DND-41 (cell line): ENCODE data around the gene SELE.
A peak's percentile ranks its signal among the peaks of the same experiment; 100 is the strongest.

ENCODE experiments used
- ATAC-seq: fragments of 200-7000 bp; cut with Tn5 transposase; 3 replicates; pipeline ENCODE4 v1.9.1; 2021; ENCODE audit warnings: low read depth; ENCODE audit not compliant: insufficient read depth
- DNase-seq: peaks from one replicate; pipeline ENCODE4 v3.0.0-alpha.2; 2020
- H2AFZ ChIP-seq: 2 replicates; pipeline ENCODE4 v1.6.0; 2012; ENCODE audit warnings: low read depth, low read length
- H3K27ac ChIP-seq: 2 replicates; pipeline ENCODE4 v1.5.1; 2012; ENCODE audit warnings: low read length, inconsistent platforms
- H3K27me3 ChIP-seq: fragments of 200-600 bp; sonication (generic); 2 replicates; pipeline ENCODE4 v1.6.0; 2012; ENCODE audit warnings: low read length, mild to moderate bottlenecking, inconsistent platforms; ENCODE audit not compliant: insufficient read depth, poor library complexity
- H3K36me3 ChIP-seq: 2 replicates; pipeline ENCODE4 v1.5.1; 2012; ENCODE audit warnings: low read length, inconsistent platforms; ENCODE audit not compliant: insufficient read depth
- H3K4me1 ChIP-seq: 2 replicates; pipeline ENCODE4 v1.5.1; 2012; ENCODE audit warnings: mild to moderate bottlenecking, low read length; ENCODE audit not compliant: insufficient read depth
- H3K4me2 ChIP-seq: 2 replicates; pipeline ENCODE4 v1.6.0; 2012; ENCODE audit warnings: mild to moderate bottlenecking, moderate library complexity, low read length, inconsistent platforms; ENCODE audit not compliant: insufficient read depth
- H3K4me3 ChIP-seq, 2 experiments: fragments of 200-600 bp in 1 of 2; shearing (Covaris generic) in 1 of 2; 2 replicates each; pipeline ENCODE4 v1.5.1; 2012 to 2016; ENCODE audit warnings: inconsistent platforms in 2 of 2, low read length in 2 of 2, mild to moderate bottlenecking in 2 of 2, low read depth in 1 of 2, moderate library complexity in 1 of 2
- H3K79me2 ChIP-seq: 2 replicates; pipeline ENCODE4 v1.6.0; 2012; ENCODE audit warnings: low read length, inconsistent platforms; ENCODE audit not compliant: insufficient read depth
- H3K9ac ChIP-seq: 2 replicates; pipeline ENCODE4 v1.6.0; 2012; ENCODE audit warnings: low read depth, mild to moderate bottlenecking, inconsistent platforms, low read length, moderate library complexity
- H3K9me3 ChIP-seq: 2 replicates; pipeline ENCODE4 v1.5.1; 2012; ENCODE audit warnings: low read length, moderate library complexity, mild to moderate bottlenecking, inconsistent platforms; ENCODE audit not compliant: insufficient read depth, severe bottlenecking
- H4K20me1 ChIP-seq: 2 replicates; pipeline ENCODE4 v1.6.0; 2012; ENCODE audit warnings: low read length; ENCODE audit not compliant: insufficient read depth
- EZH2 ChIP-seq: IDR thresholded peaks from 3 replicates; pipeline ENCODE4 v1.6.1; 2012; ENCODE audit warnings: borderline replicate concordance, low read depth, mild to moderate bottlenecking, moderate library complexity, low read length, inconsistent platforms; ENCODE audit not compliant: severe bottlenecking
- TF ChIP-seq, protein P1 (sequence below): IDR thresholded peaks from 2 replicates; pipeline ENCODE4 v1.5.1; 2012; ENCODE audit warnings: borderline replicate concordance, low read length, moderate library complexity, mild to moderate bottlenecking; ENCODE audit not compliant: poor library complexity, severe bottlenecking; ENCODE audit errors: extremely low read depth

Gene SELE

DNA sequence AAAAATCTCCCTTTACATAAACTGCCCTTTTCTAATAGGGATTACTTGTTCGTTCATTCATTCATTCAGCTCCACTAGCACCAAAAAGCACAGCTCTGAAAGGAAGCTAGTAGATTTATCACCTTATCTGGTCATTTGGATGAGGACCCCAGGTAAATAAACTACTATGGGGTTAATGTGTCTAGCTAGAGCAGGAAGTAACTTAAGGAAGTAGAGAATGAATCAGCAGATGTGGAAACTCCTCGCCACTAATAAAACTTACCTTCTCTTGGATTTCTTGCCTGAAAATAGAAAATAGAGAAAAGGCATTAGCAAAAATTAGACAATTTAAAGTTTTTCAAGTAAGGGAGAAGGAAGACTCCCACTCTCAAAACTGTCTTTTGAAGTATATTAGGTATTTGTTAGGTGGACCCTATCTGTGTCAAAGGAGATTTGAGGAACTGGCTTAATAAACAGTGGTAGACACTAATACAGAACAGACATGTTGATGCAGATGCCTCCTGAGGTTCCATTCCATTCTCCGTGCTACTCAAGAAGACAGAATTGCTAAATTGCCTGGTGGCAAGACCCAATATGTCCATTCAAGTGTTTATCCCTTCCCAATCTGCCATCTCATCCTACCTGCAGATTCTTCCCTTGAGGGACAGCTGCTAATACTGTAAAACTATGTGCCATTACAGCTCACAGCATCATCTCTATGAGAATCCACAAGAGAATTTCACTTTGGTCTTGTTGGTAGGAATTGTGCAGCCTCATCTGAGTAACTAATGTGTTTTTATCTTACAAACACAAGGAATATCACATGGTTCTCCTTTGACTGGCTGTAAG, 37.4 kb downstream of the SELE start:
- Histone ChIP-seq H3K9me3 (no peaks in the 10 kb centered on the region), H3K4me3 (no peak overlapping the region), H3K27ac (peak overlapping the region; percentile 97), H3K79me2 (peaks cover 10% of the 10 kb centered on the region), H3K4me1 (peaks cover 100% of the 10 kb centered on the region), H2AFZ (no peak overlapping the region), H3K36me3 (peaks cover 58% of the 10 kb centered on the region), H3K9ac (peak overlapping the region; percentile 49; the same call in 1 of the 2 replicates), H3K27me3 (no peaks in the 10 kb centered on the region), H4K20me1 (no peaks in the 10 kb centered on the region), H3K4me2 (peak overlapping the region; percentile 13)
- DNase-seq = no peak
- no peak for TF ChIP-seq EZH2
- TF ChIP-seq, protein P1, sequence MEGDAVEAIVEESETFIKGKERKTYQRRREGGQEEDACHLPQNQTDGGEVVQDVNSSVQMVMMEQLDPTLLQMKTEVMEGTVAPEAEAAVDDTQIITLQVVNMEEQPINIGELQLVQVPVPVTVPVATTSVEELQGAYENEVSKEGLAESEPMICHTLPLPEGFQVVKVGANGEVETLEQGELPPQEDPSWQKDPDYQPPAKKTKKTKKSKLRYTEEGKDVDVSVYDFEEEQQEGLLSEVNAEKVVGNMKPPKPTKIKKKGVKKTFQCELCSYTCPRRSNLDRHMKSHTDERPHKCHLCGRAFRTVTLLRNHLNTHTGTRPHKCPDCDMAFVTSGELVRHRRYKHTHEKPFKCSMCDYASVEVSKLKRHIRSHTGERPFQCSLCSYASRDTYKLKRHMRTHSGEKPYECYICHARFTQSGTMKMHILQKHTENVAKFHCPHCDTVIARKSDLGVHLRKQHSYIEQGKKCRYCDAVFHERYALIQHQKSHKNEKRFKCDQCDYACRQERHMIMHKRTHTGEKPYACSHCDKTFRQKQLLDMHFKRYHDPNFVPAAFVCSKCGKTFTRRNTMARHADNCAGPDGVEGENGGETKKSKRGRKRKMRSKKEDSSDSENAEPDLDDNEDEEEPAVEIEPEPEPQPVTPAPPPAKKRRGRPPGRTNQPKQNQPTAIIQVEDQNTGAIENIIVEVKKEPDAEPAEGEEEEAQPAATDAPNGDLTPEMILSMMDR = no peak
- no peak for ATAC-seq

GRCh38 chr1:169694304-169695075, 39.4 kb downstream of the SELE start:
- DNase-seq (peak; percentile 82), ATAC-seq (peak; percentile 78)
- peak overlapping the region; percentile 55 for H3K4me2 ChIP-seq
- peaks cover 5% of the 10 kb centered on the region for H3K79me2 ChIP-seq
- no peaks in the 10 kb centered on the region for H3K27me3 ChIP-seq
- no peaks in the 10 kb centered on the region for H4K20me1 ChIP-seq
- H2AFZ ChIP-seq = peak overlapping the region; percentile 12; the same call in 1 of the 2 replicates
- H3K27ac ChIP-seq = peak overlapping the region; percentile 97
- TF ChIP-seq, protein P1 = peak; percentile 75
- no peak for TF ChIP-seq EZH2
- peak overlapping the region; percentile 49 for H3K9ac ChIP-seq
- H3K36me3 ChIP-seq = peaks cover 54% of the 10 kb centered on the region
- peak overlapping the region in 1 of 2 experiments; percentile 19; a peak in 1 of 4 replicates for H3K4me3 ChIP-seq
- no peaks in the 10 kb centered on the region for H3K9me3 ChIP-seq
- H3K4me1 ChIP-seq = peaks cover 100% of the 10 kb centered on the region

GRCh38 chr1:169692756-169693460, 41.0 kb downstream of the SELE start:
- Histone ChIP-seq H3K4me2 (peak overlapping the region; percentile 55), H2AFZ (no peak overlapping the region), H4K20me1 (no peaks in the 10 kb centered on the region), H3K79me2 (no peaks in the 10 kb centered on the region; the same call in 1 of the 2 replicates), H3K27me3 (no peaks in the 10 kb centered on the region), H3K9me3 (no peaks in the 10 kb centered on the region), H3K27ac (peak overlapping the region; percentile 97), H3K4me1 (peaks cover 88% of the 10 kb centered on the region), H3K4me3 (peak overlapping the region in 1 of 2 experiments; percentile 18; a peak in 1 of 4 replicates), H3K9ac (peak overlapping the region; percentile 53), H3K36me3 (peaks cover 41% of the 10 kb centered on the region)
- peak; percentile 75 for DNase-seq
- TF ChIP-seq, protein P1 = no peak
- TF ChIP-seq EZH2 = no peak
- peak; percentile 69 for ATAC-seq
